Astrocyte of the spinal cord (primary cell): ENCODE results near the gene PXYLP1.
A peak's percentile ranks its signal among the peaks of the same experiment; 100 is the strongest.

Experiments used
- DNase-seq: peaks from one replicate; pipeline ENCODE4 v3.0.0; 2011; ENCODE audit warnings: low read depth, low spot score
- H3K4me3 ChIP-seq: 2 replicates; pipeline ENCODE4 v1.5.1; 2011; ENCODE audit warnings: low read depth, mild to moderate bottlenecking, low read length, moderate library complexity
- CTCF ChIP-seq: IDR thresholded peaks from 2 replicates; pipeline ENCODE4 v1.5.1; 2012; ENCODE audit warnings: low read depth, mild to moderate bottlenecking, low read length, inconsistent platforms
- in situ Hi-C: cut with HindIII; loops from 2 replicates; pipeline ENCODE4 v1.10.0; 2017; ENCODE audit warnings: low sequenced_read_pairs

The PXYLP1 gene

GRCh38 chr3:141328286-141329166 is 96.9 kb downstream of the PXYLP1 start:
- TF ChIP-seq CTCF = no peak
- H3K4me3 ChIP-seq = no peak overlapping the region
- in situ Hi-C loops = no loop called here
- no peak for DNase-seq

GRCh38 chr3:141330235-141330634 is 98.6 kb downstream of the PXYLP1 start:
- TF ChIP-seq CTCF = no peak
- no peak overlapping the region for H3K4me3 ChIP-seq
- DNase-seq = no peak
- in situ Hi-C loops = no loop called here

- in situ Hi-C loops = no loop called here
- no peak overlapping the region for H3K4me3 ChIP-seq
- DNase-seq = peak; percentile 28
Observed at GRCh38 chr3:141330718-141331376, 99.2 kb downstream of the PXYLP1 start.

GRCh38 chr3:141331377-141332318 is 100.0 kb downstream of the PXYLP1 start:
- peak; percentile 98 for DNase-seq
- TF ChIP-seq CTCF = no peak
- in situ Hi-C loops = no loop called here
- no peak overlapping the region for H3K4me3 ChIP-seq

More at GRCh38 chr3:141330718-141331376, 99.2 kb downstream of the PXYLP1 start:
- TF ChIP-seq CTCF = no peak

- DNase-seq = no peak
- TF ChIP-seq CTCF = no peak
- H3K4me3 ChIP-seq = no peak overlapping the region
- in situ Hi-C loops = no loop called here
Observed at GRCh38 chr3:141332416-141332815, 100.8 kb downstream of the PXYLP1 start.
